Coronary artery (tissue), 2 donors: ENCODE measurements around the gene NAA15.
"Not testable (repeated sequence)": the region's sequence is repeated elsewhere in the genome, so short reads cannot be mapped to it uniquely, and the experiment has no call there.

Experiments used
- DNase-seq: peaks from one replicate; pipeline ENCODE4 v3.0.0-alpha.2; 2017; ENCODE audit warnings: low spot score
- H3K27ac ChIP-seq, 2 donors: fragments of 200-600 bp; sonication (generic); one replicate each; pipeline ENCODE4 v1.5.1; 2016 to 2019
- H3K4me3 ChIP-seq: fragments of 200-600 bp; sonication (generic); 2 replicates; pipeline ENCODE4 v1.5.1; 2016; ENCODE audit warnings: mild to moderate bottlenecking, moderate library complexity
- CTCF ChIP-seq: fragments of 200-600 bp; sonication (generic); IDR thresholded peaks from one replicate; pipeline ENCODE4 v1.5.1; 2019; ENCODE audit warnings: antibody characterized with exemption

NAA15 gene

GRCh38 chr4:139389991-139390390 lies 88.7 kb downstream of the NAA15 start:
- TF ChIP-seq CTCF = no peak
- Histone ChIP-seq H3K4me3 (no peak overlapping the region), H3K27ac (no peak overlapping the region)
- no peak for DNase-seq

- no peak overlapping the region for H3K4me3 ChIP-seq
- no peak for DNase-seq
- TF ChIP-seq CTCF = no peak
- no peak overlapping the region for H3K27ac ChIP-seq
These were observed 90.4 kb downstream of the NAA15 start for GRCh38 chr4:139391731-139392130.

GRCh38 chr4:139392797-139393196 lies 91.5 kb downstream of the NAA15 start:
- Histone ChIP-seq H3K27ac (no peak overlapping the region), H3K4me3 (no peak overlapping the region)
- DNase-seq = no peak
- no peak for TF ChIP-seq CTCF

- TF ChIP-seq CTCF = no peak
- Histone ChIP-seq H3K27ac (no peak overlapping the region), H3K4me3 (no peak overlapping the region)
- DNase-seq = no peak
These were observed 100.1 kb downstream of the NAA15 start for GRCh38 chr4:139401368-139401767.

- H3K27ac ChIP-seq = no peak overlapping the region
- TF ChIP-seq CTCF = no peak
- DNase-seq = no peak
- no peak overlapping the region for H3K4me3 ChIP-seq
These were observed 101.1 kb downstream of the NAA15 start for GRCh38 chr4:139402436-139402835.

GRCh38 chr4:139403462-139403861 lies 102.2 kb downstream of the NAA15 start:
- Histone ChIP-seq H3K27ac (no peak overlapping the region), H3K4me3 (no peak overlapping the region)
- DNase-seq = no peak
- no peak for TF ChIP-seq CTCF

- TF ChIP-seq CTCF = no peak
- H3K27ac ChIP-seq = no peak overlapping the region
- DNase-seq = no peak
These were observed 109.0 kb downstream of the NAA15 start for GRCh38 chr4:139410312-139410711.

GRCh38 chr4:139414671-139415210 lies 113.4 kb downstream of the NAA15 start:
- DNase-seq, H3K4me3 ChIP-seq: not testable (repeated sequence)

More at GRCh38 chr4:139410312-139410711, 109.0 kb downstream of the NAA15 start:
- H3K4me3 ChIP-seq = no peak overlapping the region

More at GRCh38 chr4:139414671-139415210, 113.4 kb downstream of the NAA15 start:
- H3K27ac ChIP-seq = not testable (repeated sequence)
